CD4-positive, alpha-beta T cell treated with Interleukin-2 at 100 ng/mL for 4 hours (primary cell): ENCODE results near the gene CUL9.
"Not testable (repeated sequence)": the region's sequence is repeated elsewhere in the genome, so short reads cannot be mapped to it uniquely, and the experiment has no call there.

Source experiments
- DNase-seq: peaks from one replicate; pipeline ENCODE4 v3.0.0-alpha.2; 2020; ENCODE audit warnings: low spot score

Gene CUL9

DNA sequence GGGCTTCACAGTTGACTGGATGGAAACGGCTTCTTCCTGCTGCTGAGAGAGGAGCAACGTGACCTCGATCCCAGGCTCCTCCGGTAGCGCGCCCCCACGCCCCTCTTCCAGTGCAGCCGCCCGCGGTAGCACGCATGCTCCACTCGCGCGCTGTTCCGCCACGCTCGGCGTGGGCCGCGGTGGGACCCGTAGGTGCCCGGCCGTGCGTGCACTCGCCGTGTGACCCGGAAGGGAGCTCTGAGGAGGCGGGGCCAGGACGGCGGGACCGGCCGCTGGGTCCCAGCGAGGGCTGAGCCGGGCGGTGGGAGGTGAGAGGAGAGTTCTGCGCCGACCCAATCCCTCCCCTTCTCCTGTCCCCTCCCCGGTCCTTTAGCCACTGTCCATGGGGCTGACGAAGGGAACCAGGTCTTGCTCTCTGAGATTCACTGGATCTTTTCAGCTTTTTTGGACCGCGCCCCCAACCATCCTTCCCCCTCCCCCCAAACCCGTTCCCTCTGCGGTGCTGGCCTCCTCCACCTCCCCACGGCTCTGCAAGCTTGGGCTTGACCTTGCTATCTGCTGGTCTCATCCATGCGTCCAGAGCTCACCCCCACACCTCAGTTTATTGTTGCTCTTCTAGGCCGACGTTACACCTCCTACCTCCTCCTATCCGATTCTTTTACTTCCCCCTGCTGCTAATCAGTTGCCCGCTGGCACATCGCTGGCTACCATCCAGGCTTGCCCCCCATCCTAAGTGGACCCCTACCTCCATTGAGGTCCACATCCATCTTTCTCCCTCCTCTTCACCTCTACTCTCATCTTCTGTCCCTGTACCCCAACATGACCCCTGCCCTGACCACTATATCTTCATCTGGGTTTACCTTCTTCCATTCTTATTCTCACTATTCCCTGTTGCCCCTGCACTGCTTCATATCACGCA lies at the start of gene CUL9:
CUL9 (plus strand) TSS at position 255 of the 919 bp plus-strand sequence. CDS start 2,115 bp downstream, outside the sequence.
- peak; percentile 76 for DNase-seq

DNA sequence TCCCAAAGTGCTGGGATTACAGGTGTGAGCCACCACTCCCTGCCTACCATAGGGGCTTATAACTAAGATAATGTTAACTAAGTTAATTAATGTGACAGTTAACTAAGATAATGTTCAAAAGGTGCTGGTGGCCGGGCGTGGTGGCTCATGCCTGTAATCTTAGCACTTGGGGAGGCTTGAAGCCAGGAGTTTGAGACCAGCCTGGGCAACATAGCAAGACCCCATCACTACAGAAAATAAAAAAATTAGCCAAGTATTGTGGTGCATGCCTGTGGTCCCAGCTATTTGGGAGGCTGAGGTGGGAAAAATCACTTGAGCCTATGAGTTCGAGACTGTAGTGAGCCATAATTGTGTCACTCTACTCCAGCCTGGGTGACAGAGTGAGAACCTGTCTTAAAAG lies 43.7 kb upstream of the CUL9 start:
- DNase-seq = no peak

DNA sequence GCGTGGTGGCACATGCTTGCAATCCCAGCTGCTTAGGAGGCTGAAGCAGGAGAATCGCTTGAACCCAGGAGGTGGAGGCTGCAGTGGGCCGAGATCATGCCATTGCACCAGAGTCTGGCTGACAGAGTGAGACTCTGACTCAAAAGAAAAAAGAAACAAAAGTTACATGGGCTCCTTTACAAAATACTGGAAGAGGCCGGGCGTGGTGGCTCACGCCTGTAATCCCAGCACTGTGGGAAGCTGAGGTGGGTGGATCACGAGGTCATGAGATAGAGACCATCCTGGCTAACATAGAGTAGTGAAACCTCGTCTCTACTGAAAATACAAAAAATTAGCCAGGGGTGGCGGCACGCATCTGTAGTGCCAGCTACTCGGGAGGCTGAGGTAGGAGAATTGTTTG lies 42.0 kb upstream of the CUL9 start:
- not testable (repeated sequence) for DNase-seq

DNA sequence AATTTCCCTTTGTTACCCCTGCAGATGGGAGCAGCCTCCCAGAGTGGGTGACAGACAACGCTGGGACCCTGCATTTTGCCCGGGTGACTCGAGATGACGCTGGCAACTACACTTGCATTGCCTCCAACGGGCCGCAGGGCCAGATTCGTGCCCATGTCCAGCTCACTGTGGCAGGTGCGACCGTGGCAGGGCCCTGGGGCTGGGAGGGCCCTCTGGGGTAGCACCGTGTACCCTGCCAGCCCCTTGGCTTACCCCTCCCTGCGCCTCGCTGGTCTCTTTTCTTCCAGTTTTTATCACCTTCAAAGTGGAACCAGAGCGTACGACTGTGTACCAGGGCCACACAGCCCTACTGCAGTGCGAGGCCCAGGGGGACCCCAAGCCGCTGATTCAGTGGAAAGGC lies 40.4 kb upstream of the CUL9 start:
- DNase-seq = no peak

DNA sequence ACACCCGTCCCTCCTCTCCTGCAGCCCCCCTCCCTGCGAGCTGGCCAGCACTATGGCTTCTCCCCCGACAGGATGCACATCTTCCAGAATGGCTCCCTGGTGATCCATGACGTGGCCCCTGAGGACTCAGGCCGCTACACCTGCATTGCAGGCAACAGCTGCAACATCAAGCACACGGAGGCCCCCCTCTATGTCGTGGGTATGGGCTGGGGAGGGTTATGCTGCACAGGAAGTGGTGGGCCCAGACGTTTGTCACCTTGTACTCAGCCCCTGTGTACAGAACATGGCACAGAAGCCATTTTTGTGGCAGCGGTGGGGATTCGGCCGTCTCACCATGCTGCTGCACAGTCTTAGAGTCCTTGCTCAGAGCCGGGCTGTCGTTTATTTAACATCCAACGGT lies 39.9 kb upstream of the CUL9 start:
- DNase-seq = peak; percentile 25

DNA sequence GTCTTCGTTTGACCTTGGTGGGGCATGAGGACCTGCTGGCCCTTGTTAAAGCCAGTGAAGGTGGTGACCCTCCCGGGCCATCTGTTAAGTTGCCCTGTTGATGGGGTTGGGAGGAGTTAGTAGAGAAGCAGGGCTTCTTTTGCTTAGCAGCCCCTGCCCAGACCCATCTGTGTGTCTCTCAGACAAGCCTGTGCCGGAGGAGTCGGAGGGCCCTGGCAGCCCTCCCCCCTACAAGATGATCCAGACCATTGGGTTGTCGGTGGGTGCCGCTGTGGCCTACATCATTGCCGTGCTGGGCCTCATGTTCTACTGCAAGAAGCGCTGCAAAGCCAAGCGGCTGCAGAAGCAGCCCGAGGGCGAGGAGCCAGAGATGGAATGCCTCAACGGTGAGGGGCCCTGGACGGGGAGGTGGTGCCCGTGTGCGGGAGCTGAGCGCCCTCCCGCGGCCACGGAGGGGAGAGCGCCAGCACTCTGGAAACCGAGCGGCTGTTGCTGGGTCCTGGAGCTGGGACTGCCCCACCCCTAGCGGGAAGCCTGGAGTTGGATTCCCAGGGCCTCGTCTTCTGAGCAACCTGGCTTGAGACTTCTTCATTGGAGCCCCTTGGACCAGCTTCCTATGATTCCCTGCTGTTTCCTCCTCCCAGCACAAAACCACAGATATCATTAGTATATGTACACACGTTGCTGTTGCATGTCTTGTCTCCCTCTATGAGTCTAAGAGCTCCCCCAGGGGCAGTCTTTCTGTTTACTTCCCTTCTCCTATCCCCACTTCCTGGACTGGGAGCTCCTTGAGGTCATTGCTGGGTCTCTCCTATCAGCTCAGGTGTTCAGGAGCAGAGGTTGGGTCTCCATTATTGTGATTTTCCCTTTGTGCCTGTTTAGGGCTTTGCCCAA lies 38.5 kb upstream of the CUL9 start:
- DNase-seq = peak; percentile 72

DNA sequence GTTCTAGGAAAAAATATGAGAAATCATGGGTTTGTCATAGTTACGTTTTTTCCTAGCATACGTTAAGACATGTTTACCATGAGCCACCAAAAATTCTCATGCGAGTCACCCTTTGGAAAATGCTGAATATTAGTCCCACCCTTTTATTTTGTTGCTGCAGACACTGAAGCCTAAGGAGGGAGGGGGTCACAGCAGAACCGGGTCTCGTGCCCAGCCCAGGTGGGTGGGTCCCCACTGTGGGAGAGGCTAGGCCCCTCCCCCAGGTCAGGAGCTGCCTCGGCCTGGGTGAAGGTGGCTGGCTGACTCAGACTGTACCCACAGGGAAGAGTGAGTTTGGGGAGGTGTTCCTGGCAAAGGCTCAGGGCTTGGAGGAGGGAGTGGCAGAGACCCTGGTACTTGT lies 37.1 kb upstream of the CUL9 start:
- no peak for DNase-seq

DNA sequence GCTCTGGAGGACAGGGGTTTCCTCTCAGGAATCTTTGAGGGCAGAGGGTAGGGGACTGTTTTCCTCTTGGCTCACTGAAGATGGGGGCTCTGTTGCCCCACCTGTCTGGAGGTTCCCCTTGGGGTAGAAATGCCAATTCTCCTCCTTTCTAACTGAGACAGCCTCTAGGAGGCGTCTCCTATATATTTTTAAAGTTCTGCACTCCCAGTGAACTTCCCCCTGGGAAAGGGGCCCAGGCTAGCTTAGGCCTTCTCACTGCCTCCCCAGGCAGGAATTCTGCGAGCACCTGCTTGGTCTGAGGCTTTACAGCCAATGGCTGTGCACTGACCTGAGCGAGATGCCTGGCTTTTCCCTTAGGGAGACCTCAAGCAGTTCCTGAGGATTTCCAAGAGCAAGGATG lies 35.7 kb upstream of the CUL9 start:
- no peak for DNase-seq

DNA sequence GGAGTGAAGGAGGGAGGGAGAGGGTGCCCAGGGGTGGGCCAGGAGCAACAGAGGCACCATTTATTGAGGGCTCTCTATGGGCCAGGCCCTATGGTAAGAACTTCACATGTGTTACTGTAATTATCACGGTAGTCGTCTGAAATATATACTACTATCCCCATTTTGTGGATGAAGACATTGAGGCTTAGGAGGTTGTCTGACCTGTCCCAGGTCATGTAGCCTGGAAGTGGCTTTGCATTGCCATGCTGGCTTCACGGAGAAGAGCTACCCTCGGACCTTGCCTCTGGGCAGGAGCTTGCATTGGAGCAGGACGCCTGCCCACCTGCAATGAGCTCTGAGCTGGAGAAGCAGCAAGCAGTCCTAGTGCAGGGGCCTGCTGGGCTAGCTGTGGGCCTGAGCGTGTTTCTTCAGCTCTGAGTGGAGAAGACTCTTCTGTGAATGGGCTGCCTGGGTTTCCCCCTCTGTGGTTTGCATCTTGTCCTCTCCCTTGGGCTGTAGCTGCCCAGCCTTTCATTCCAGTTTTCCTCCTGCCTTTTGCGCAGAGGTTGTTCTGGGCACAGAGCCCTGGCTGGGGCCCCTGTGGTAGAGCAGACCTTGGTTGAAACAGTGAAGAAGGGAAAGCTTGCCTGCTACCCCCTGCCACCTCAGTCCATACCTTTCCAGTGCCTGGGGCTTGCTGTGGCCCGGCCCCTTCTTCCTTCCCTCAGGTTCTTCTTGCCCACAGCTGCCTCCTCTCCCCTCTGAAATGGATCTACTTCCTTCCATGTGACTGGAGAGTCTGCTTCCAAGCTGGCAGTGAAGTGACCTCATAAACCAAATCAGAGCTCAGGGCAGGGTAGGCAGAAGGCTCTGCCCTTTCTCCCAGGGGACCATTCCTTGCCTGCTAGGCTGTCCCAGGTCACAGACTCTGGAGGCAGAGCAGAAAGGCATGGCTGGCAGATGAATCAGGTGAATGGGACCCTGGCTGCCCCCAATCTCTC lies 35.0 kb upstream of the CUL9 start:
- DNase-seq = no peak

DNA sequence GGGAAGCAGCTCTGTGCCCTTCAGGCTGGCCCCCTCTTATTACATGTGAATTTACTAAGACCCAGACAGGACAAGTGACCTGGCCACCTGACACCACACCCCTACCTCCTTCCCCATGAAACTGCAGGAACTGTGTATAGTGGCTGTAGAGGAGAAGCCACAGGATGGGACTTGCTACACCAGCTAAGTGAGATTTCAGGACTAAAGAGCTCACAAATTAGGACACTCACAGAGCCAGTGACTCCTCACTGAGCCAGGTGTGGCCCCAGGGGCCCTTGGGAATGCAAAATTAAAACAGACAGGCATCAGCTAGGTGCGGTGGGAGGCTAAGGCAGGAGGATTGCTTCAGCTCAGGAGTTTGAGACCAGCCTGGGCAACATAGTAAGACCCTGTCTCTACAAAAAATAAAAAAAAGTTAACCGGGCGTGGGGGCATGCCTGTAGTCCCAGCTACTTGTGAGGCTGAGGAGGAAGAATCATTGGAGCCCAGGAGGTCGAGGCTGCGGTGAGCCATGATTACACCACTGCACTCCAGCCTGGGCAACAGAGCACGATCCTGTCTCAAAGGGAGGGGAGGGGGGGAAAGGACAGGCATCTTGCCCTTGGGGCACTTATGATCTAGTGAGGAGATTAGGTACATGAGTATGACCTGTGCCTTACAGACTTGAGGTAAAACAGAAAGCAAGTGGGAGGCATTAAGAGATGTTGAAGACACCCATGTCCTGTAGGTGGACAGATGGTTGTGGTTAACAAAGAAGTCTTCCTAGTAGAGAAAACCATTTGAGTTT lies 34.1 kb upstream of the CUL9 start:
- DNase-seq = no peak

DNA sequence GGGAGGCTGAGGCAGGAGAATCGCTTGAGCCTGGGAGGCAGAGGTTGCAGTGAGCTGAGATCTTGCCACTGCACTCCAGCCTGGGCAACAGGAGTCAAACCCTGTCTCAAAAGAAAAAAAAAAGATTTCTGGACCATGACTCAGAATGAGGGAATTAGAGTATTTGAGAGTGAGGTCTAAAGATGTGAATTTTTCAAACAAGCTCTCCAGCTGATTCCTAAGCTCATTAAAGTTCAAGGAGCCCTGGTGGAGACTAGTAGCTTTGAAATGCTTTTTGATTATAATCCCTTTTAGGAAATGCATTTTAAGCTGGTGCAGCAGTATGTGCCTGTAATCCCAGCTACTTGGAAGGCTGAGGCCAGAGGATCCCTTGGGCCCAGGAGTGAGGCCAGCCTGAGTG lies 32.7 kb upstream of the CUL9 start:
- DNase-seq = no peak

DNA sequence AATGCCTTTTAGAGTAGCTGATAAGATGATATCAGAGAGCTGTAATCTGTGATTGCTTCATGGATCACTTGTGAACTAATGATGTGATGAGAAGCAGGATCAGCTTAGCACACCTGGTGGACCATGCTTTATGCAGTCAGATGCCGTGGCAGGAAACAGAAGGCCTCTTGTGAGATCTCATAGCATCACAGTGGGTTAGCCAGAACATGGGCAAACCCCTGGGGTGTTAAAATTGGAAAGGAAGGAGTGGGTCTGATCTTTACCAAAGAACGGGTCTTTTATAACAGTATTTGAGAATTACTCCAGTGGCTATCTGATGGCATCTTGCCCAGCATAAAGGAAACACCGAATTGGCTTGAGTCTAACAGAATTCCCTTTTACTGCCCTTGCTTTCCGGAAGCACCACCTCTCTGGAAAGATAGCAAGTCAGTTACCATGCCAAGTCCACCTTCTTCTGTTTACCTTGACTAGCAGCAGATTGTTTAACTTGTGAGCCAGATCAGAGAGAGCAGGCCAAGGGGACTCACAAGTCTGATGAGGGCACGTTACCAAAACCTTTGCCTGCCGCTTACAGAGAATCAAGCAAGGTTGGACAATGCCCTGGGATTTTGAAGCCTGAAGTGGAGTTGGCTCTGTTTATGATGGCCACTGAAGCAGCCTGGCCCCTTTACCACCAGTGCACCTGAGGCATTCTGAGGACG lies 31.8 kb upstream of the CUL9 start:
- DNase-seq = no peak

DNA sequence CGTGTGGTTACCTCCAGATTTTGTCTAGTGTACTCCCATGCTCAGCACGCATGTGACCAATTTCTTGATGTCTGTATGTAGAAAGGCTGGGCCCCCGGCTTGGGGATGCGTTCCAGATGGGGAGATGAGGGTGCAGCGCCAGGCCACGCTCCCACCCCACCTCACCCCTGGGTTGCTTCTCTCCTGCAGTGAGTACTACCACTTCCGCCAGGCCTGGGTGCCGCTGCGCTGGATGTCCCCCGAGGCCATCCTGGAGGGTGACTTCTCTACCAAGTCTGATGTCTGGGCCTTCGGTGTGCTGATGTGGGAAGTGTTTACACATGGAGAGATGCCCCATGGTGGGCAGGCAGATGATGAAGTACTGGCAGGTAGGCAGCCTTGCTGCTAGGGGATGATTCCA lies 22.4 kb upstream of the CUL9 start:
- no peak for DNase-seq

DNA sequence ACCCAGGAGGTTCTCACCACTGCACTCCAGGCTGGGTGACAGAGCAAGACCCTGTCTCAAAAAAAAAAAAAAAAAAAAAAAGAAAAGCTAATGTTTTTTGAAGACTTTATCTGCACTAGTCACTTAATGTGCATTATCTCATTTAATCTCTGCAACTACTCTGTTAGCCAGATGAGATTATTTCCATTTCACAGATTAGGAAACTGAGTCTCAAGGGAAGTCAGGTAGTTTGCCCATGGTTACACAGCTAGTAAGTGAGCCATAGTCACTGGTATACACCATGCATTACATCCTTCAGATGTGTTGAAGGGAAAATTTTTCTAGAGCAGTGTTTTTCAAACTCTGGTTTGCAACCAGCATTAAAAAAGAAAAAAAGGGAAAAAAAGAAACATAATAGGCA lies 18.1 kb upstream of the CUL9 start:
- no peak for DNase-seq

DNA sequence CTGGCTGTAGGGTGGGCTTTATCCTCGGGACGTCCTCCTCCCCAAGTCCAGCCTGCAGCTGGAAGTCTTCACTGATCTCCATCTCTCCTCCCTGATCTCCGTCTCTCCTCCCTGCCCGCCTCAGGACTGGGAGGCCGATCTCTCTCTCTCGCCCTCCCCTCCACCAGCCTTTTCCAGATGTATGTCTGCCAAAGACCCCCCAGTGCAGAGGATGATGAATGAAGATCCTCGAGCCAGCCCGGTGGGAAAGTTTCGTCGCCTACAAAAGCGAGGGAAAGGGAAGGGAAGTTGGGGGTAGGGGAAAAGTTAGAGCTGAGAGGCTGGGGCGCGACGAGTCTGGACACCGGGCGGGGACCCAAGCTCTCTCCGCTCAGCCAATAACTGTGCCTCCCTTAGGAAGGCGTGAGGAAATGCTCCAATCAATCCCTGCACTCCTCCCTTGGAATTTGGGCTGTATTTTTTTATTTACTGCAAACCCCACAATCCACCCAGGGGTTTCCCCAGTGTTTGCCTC lies 11.5 kb upstream of the CUL9 start:
- no peak for DNase-seq

DNA sequence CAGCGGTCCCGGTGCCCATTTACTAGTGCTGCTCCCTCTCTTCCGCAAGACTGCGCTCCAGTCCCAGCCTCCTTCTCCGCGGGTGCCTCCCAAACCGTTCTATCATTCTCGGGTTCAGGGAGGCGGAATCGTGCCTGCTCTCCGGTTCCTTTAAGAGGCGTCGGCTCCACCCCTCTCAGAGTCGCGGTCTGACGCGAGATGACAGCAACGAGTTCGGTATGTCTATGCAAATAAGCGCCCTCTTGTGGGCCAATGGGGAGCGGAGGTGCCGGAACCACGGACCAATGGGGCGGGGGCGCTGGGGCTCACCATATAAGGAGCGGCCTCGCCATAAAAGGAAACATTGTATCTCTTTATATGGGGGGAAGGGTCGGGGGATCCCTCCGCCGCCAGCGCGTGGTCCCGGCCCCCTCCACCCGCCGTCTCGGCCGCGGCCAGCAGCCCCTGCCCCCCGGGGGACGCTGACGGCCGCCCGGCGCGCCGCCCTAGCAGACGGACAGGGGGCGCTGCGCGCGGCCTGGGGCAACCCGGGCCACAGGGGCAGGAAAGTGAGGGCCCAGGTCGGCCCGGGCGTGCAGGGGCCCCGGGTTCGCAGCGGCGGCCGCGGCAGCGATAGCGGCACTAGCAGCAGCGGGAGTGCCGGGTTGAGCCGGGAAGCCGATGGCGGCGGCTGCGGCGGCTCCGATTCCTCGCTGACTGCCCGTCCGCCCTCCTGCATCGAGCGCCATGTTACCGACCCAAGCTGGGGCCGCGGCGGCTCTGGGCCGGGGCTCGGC lies 10.9 kb upstream of the CUL9 start, which contains the start of gene SRF:
SRF (plus strand) TSS at position 339 of the 776 bp plus-strand sequence; CDS start at position 727, 388 bp downstream.
- DNase-seq = peak; percentile 100

DNA sequence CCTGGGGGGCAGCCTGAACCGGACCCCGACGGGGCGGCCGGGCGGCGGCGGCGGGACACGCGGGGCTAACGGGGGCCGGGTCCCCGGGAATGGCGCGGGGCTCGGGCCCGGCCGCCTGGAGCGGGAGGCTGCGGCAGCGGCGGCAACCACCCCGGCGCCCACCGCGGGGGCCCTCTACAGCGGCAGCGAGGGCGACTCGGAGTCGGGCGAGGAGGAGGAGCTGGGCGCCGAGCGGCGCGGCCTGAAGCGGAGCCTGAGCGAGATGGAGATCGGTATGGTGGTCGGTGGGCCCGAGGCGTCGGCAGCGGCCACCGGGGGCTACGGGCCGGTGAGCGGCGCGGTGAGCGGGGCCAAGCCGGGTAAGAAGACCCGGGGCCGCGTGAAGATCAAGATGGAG lies 10.3 kb upstream of the CUL9 start:
- peak; percentile 22 for DNase-seq

DNA sequence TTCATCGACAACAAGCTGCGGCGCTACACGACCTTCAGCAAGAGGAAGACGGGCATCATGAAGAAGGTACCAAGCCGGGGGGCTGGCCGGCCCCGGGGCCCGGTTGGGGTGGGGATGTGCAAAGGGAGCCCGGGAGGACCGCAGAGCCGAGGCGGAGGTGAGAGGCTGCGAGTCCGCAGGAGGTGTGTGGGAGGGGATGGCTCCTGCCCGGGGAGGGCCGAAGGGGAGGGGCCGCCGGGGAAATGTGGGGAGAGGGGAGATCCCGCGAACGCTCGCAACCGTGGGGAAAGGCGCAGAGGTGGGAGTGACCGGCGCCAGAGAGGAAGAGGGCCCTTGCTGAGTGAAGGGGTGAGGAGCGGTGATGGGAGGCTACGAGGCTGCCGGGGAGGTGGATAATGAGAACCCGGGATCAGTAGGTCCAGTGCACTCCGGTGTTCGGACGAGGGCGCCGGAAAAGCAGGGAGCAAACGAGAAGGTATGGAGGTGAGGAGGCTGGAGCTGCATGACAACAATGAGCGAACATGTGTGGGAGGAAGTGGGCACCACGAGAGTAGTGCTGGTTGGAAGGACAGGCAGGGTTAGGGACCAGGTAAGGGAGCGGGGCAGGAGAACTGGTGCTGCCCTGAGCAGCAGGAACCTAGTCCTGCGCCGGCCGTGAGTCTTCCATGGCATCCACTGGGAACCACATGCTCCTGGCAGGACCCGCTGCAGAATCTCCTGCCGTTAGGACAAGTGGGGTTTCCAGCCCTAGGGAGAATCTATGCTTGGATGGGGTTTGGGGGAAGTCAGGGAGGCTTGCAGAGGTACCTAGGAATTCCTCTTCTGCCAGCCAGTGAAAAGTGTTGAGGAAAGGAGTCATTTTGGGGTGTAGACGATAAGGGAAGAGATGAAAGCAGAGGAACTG lies 9.6 kb upstream of the CUL9 start:
- peak; percentile 45 for DNase-seq
